ENCODE results near the gene ADH4. TPM values are rescaled to one million over a fixed set of nuclear protein-coding genes. Genes with fewer than 3 reads are reported as not detected.
A peak's percentile ranks its signal among the peaks of the same experiment; 100 is the strongest.
"Not testable (repeated sequence)": the region's sequence is repeated elsewhere in the genome, so short reads cannot be mapped to it uniquely, and the experiment has no call there.

The ADH4 gene
- total RNA-seq = not detected in 2 replicates
- polyA plus RNA-seq (2012) = not detected

- no peak for DNase-seq (ENCODE audit: low read depth)
Measured at GRCh38 chr4:99144070-99144469, at the start of gene ADH4. ADH4 (minus strand) TSS chr4:99144297; CDS start chr4:99144222, 75 bp downstream.

GRCh38 chr4:99190336-99190735, 46.2 kb upstream of the ADH4 start:
- no peak for DNase-seq (ENCODE audit: low read depth)

GRCh38 chr4:99189900-99190299, 45.8 kb upstream of the ADH4 start:
- not testable (repeated sequence) for DNase-seq (ENCODE audit: low read depth)

- no peak for DNase-seq (ENCODE audit: low read depth)
Measured at GRCh38 chr4:99186029-99186428, 41.9 kb upstream of the ADH4 start.

GRCh38 chr4:99185581-99185980, 41.5 kb upstream of the ADH4 start:
- DNase-seq (ENCODE audit: low read depth) = no peak

GRCh38 chr4:99180382-99181070, 36.4 kb upstream of the ADH4 start:
- peak; percentile 42 for DNase-seq (ENCODE audit: low read depth)

GRCh38 chr4:99179626-99180025, 35.5 kb upstream of the ADH4 start:
- DNase-seq (ENCODE audit: low read depth) = no peak

GRCh38 chr4:99179178-99179577, 35.1 kb upstream of the ADH4 start:
- DNase-seq (ENCODE audit: low read depth) = no peak

GRCh38 chr4:99166544-99166943, 22.4 kb upstream of the ADH4 start:
- no peak for DNase-seq (ENCODE audit: low read depth)

- no peak for DNase-seq (ENCODE audit: low read depth)
Measured at GRCh38 chr4:99165978-99166377, 21.9 kb upstream of the ADH4 start.

- DNase-seq (ENCODE audit: low read depth) = no peak
Measured at GRCh38 chr4:99161373-99162099, 17.4 kb upstream of the ADH4 start.

GRCh38 chr4:99159699-99160098, 15.6 kb upstream of the ADH4 start:
- no peak for DNase-seq (ENCODE audit: low read depth)

- DNase-seq (ENCODE audit: low read depth) = no peak
Measured at GRCh38 chr4:99157478-99157935, 13.4 kb upstream of the ADH4 start.

- DNase-seq (ENCODE audit: low read depth) = no peak
Measured at GRCh38 chr4:99156992-99157391, 12.9 kb upstream of the ADH4 start.

GRCh38 chr4:99154658-99155342, 10.7 kb upstream of the ADH4 start:
- DNase-seq (ENCODE audit: low read depth) = no peak

- DNase-seq (ENCODE audit: low read depth) = no peak
Measured at GRCh38 chr4:99151995-99152394, 7.9 kb upstream of the ADH4 start.

- no peak for DNase-seq (ENCODE audit: low read depth)
Measured at GRCh38 chr4:99151452-99151851, 7.4 kb upstream of the ADH4 start.

- no peak for DNase-seq (ENCODE audit: low read depth)
Measured at GRCh38 chr4:99149426-99150019, 5.4 kb upstream of the ADH4 start.

GRCh38 chr4:99148550-99148949, 4.5 kb upstream of the ADH4 start:
- DNase-seq (ENCODE audit: low read depth) = no peak

- DNase-seq (ENCODE audit: low read depth) = no peak
Measured at GRCh38 chr4:99144587-99144986, 490 bp upstream of the ADH4 start.

- no peak for DNase-seq (ENCODE audit: low read depth)
Measured at GRCh38 chr4:99136329-99136728, 7.8 kb downstream of the ADH4 start.
